ENCODE results near the gene ACOT4. TPM values are rescaled to one million over a fixed set of nuclear protein-coding genes. Genes with fewer than 3 reads are reported as not detected.
A peak's percentile ranks its signal among the peaks of the same experiment; 100 is the strongest.
"Not testable (repeated sequence)": the region's sequence is repeated elsewhere in the genome, so short reads cannot be mapped to it uniquely, and the experiment has no call there.

Gene ACOT4
- total RNA-seq, 1 experiment from 2014 or later, result not detected

GRCh38 chr14:73577214-73577613 is 14.5 kb upstream of the ACOT4 start:
- not testable (repeated sequence) for DNase-seq (ENCODE audit: low spot score)

- not testable (repeated sequence) for DNase-seq (ENCODE audit: low spot score)
Observed at GRCh38 chr14:73582102-73582979, 9.3 kb upstream of the ACOT4 start.

GRCh38 chr14:73588695-73589094 is 3.0 kb upstream of the ACOT4 start:
- DNase-seq (ENCODE audit: low spot score), result no peak

DNA sequence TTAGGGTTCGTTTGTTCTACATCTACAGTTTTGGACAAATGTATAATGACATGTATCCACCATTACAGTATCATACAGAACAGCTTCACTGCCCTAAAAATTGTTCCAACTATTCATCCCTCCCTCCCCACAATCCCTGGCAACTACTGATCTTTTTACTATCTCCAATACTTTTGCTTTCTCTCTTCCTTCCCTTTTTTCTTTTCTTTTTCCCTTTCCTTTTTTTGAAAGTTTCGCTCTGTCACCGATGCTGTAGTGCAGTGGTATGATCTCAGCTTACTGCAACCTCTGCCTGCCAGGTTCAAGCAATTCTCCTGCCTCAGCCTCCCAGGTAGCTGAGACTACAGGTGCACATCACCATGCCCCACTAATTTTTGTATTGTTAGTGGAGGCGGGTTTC is 2.6 kb upstream of the ACOT4 start:
- DNase-seq (ENCODE audit: low spot score), result no peak

GRCh38 chr14:73590673-73591004 is 1.0 kb upstream of the ACOT4 start:
- not testable (repeated sequence) for DNase-seq (ENCODE audit: low spot score)

GRCh38 chr14:73594491-73594890 is 2.8 kb downstream of the ACOT4 start:
- DNase-seq (ENCODE audit: low spot score), result no peak

DNA sequence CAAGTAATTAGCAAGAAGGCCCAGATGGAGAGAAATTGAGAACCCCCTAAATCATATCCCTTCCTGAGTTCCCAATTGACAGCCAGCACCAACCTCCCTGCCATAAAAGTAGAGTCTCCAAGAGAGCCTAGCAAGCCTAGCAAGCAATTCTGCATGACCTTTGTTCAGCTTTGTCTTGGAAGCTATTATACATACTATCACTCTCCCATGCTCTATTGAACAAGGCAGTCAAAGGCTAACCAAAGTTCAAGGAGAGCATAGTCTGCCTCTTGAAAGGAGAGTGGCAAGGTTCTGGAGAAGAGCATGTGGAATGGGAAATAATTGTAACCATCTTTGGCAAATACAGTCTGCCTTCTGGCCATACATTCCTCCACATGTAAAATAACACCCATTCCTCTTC is 7.8 kb downstream of the ACOT4 start:
- DNase-seq (ENCODE audit: low spot score), result no peak

- no peak for DNase-seq (ENCODE audit: low spot score)
Observed at GRCh38 chr14:73602994-73603393, 11.3 kb downstream of the ACOT4 start.

GRCh38 chr14:73606271-73606670 is 14.6 kb downstream of the ACOT4 start:
- DNase-seq (ENCODE audit: low spot score), result no peak

DNA sequence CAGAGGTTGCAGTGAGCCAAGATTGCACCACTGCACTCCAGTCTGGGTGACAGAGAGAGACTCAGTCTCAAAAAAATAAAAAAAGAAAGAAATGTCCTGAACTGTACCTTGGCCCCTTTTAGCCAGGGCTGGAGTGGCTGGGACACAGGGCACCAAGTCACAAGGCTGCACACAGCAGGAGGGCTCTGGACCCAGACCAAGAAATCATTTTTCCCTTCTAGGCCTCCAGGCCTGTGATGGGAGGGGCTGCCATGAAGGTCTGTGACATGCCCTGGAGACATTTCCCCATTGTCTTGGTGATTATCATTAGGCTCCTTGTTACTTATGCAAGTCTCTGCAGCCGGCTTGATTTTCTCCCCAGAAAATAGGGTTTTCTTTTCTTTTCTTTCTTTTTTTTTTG is 15.6 kb downstream of the ACOT4 start:
- DNase-seq (ENCODE audit: low spot score), result no peak

- DNase-seq (ENCODE audit: low spot score), result peak; percentile 35
Observed at GRCh38 chr14:73610687-73611086, 19.0 kb downstream of the ACOT4 start.

GRCh38 chr14:73612339-73613045 is 20.8 kb downstream of the ACOT4 start, which contains the start of gene ACOT6:
TSS of gene ACOT6 (plus strand) at chr14:73612517. CDS start at chr14:73612572, 55 bp downstream.
- DNase-seq (ENCODE audit: low spot score), result peak; percentile 67

GRCh38 chr14:73613046-73613383 is 21.3 kb downstream of the ACOT4 start:
- DNase-seq (ENCODE audit: low spot score), result no peak

DNA sequence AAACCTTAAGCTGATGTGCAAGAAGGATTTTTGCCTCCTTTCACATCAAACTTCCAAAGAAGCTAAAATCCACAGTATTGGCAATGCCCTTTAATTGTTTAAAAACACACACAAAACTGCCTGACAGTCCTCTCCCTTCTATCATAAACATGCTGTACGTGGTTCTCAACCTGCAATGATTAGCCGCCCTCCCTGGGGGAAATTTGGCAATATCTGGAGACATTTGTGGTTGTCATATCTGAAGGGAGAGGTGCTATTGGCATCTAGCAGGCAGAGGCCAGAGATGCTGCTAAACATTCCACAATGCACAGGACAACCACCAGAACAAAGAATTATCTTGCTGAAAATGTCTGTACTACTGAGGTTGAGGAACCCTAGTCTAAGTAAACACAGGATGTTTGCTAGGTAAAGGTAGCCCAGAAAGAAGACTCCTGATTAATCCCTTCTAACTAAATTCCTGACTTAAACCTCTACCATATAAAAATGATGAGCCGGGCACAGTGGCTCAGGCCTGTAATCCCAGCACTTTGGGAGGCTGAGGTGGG is 21.8 kb downstream of the ACOT4 start:
- no peak for DNase-seq (ENCODE audit: low spot score)

- no peak for DNase-seq (ENCODE audit: low spot score)
Observed at GRCh38 chr14:73616831-73617230, 25.2 kb downstream of the ACOT4 start.

- DNase-seq (ENCODE audit: low spot score), result no peak
Observed at GRCh38 chr14:73619524-73619923, 27.9 kb downstream of the ACOT4 start.

DNA sequence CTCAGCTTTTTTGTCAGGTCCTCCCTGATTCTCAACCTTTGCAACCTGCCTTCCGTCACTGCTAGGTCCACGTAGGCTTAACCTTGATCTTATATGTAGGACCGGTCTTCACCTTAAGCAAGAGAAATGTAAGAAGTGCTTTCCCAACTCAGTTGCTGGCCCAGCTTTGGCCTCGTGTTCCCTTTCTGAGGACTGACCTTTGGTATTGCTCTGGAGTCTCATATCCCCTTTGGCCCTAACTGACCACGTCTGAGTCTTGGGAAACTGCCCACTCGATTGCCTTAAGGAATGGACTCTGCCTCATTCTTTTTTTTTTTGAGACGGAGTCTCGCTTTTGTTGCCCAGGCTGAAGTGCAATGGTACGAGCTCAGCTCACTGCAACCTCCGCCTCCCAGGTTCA is 28.6 kb downstream of the ACOT4 start:
- DNase-seq (ENCODE audit: low spot score), result no peak

- DNase-seq (ENCODE audit: low spot score), result no peak
Observed at GRCh38 chr14:73623504-73624054, 31.9 kb downstream of the ACOT4 start.

DNA sequence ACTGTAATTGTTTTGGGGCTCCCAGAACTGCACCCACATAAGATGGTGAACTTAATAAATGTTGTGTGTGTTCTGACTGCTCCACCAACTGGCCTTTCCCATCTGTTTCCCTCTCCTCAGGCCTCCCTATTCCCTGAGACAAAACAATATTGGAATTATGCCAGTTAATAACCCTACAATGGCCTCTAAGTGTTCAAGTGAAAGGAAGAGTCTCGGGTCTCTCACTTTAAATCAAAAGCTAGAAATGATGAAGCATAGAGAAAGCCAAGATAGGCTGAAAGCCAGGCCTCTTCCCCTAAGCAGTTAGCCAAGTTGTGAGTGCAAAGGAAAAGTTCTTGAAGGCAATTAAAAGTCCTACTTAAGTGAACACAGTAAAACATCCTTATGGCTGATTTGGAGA is 34.0 kb downstream of the ACOT4 start:
- no peak for DNase-seq (ENCODE audit: low spot score)

DNA sequence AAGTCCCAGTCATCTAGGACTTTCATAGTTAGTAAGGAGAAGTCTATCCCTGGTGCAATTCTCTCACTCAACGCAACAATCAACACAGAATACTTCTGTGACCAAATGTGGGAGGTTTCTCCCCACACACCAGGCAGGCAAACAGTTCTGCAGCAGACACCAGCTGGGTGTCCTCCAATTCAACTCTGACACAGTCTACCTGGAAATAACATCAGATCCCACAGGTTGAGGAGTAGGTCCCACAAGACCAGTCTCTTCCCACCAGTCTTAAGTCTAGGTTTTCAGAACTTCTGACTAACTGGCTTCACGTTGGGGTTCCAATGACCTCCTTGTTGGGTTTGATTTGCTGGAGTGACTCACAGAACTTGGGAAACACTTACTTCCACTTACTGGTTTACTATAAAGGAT is 35.5 kb downstream of the ACOT4 start:
- DNase-seq (ENCODE audit: low spot score), result no peak

GRCh38 chr14:73630009-73630780 is 38.5 kb downstream of the ACOT4 start:
- DNase-seq (ENCODE audit: low spot score), result no peak

Data from A172 (cell line).